GM12891 (cell line): ENCODE measurements around the gene BCKDK.

Experiments
- DNase-seq: peaks from one replicate; pipeline ENCODE4 v3.0.0; 2011; ENCODE audit warnings: low spot score; ENCODE audit not compliant: insufficient read length
- FAIRE-seq: peaks from 2 replicates; lab custom pipeline; 2011; peaks lifted over from hg19 to GRCh38; lab: Jason Lieb, UNC
- PAX5 ChIP-seq: IDR thresholded peaks from 2 replicates; pipeline ENCODE4 v1.6.1; 2011; ENCODE audit warnings: low read length, moderate library complexity, mild to moderate bottlenecking; ENCODE audit not compliant: insufficient read depth, severe bottlenecking
- POLR2A ChIP-seq: IDR thresholded peaks from 2 replicates; pipeline ENCODE4 v1.6.1; 2011; ENCODE audit warnings: low read depth, low read length, control low read depth
- POLR2AphosphoS5 ChIP-seq: IDR thresholded peaks from 2 replicates; pipeline ENCODE4 v1.6.1; 2011; ENCODE audit warnings: low read depth, low read length, control low read depth
- POU2F2 ChIP-seq: IDR thresholded peaks from 2 replicates; pipeline ENCODE4 v1.6.1; 2011; ENCODE audit warnings: low read depth, mild to moderate bottlenecking, control low read depth, low read length, moderate library complexity
- SPI1 ChIP-seq: IDR thresholded peaks from 2 replicates; pipeline ENCODE4 v1.6.1; 2011; ENCODE audit warnings: low read depth, low read length, control low read depth
- TAF1 ChIP-seq: IDR thresholded peaks from 2 replicates; pipeline ENCODE4 v1.6.1; 2011; ENCODE audit warnings: low read depth, low read length, control low read depth

Gene BCKDK

GRCh38 chr16:31072540-31073141 is 35.5 kb upstream of the BCKDK start:
- FAIRE-seq, result peak; percentile 62
- TF ChIP-seq POLR2AphosphoS5, result peak; percentile 37; the same call in 1 of the 2 replicates
- no peak for TF ChIP-seq PAX5
- DNase-seq, result no peak

GRCh38 chr16:31073142-31073969 is 34.8 kb upstream of the BCKDK start:
- DNase-seq, result peak; percentile 82
- FAIRE-seq, result peak; percentile 64
- TF ChIP-seq POU2F2 (peak; percentile 23; the same call in 1 of the 2 replicates), TAF1 (peak; percentile 79), PAX5 (no peak), SPI1 (peak; percentile 74), POLR2A (peak; percentile 45; the same call in 1 of the 2 replicates), POLR2AphosphoS5 (no peak; the same call in none of the 2 replicates)

- DNase-seq, result peak; percentile 94
- peak; percentile 84 for TF ChIP-seq SPI1
- no peak for TF ChIP-seq PAX5
- peak; percentile 92 for TF ChIP-seq POLR2A
- TF ChIP-seq TAF1, result peak; percentile 83; the same call in 1 of the 2 replicates
- TF ChIP-seq POLR2AphosphoS5, result peak; percentile 91
- TF ChIP-seq POU2F2, result peak; percentile 87; the same call in 1 of the 2 replicates
- FAIRE-seq, result peak; percentile 97
These were observed 34.0 kb upstream of the BCKDK start, which contains the start of the genes ZNF646 and ZNF668 for GRCh38 chr16:31073970-31074813. ZNF646 (plus strand) TSS chr16:31074422; CDS start chr16:31076325, 1,903 bp downstream. ZNF668 (minus strand) TSS chr16:31074240; CDS start chr16:31064459, 9,781 bp downstream.

- no peak for FAIRE-seq
- TF ChIP-seq PAX5 (no peak), POLR2AphosphoS5 (no peak), SPI1 (no peak), POU2F2 (no peak), POLR2A (no peak; the same call in 1 of the 2 replicates), TAF1 (no peak; the same call in 1 of the 2 replicates)
These were observed 33.4 kb upstream of the BCKDK start for GRCh38 chr16:31074814-31075183.

GRCh38 chr16:31076319-31076718 is 31.9 kb upstream of the BCKDK start:
- DNase-seq, result no peak
- TF ChIP-seq POLR2A (no peak), PAX5 (no peak), SPI1 (no peak), TAF1 (no peak)
- no peak for FAIRE-seq

More at GRCh38 chr16:31074814-31075183, 33.4 kb upstream of the BCKDK start:
- DNase-seq, result no peak

GRCh38 chr16:31077024-31077423 is 31.2 kb upstream of the BCKDK start:
- no peak for TF ChIP-seq TAF1
- FAIRE-seq (no peak), DNase-seq (no peak)

- no peak for FAIRE-seq
- DNase-seq, result no peak
- TF ChIP-seq POU2F2 (no peak), POLR2AphosphoS5 (no peak), POLR2A (no peak), SPI1 (no peak), TAF1 (no peak), PAX5 (no peak)
These were observed 30.4 kb upstream of the BCKDK start for GRCh38 chr16:31077592-31078396.

- FAIRE-seq, result no peak
- no peak for DNase-seq
- TF ChIP-seq POU2F2 (no peak), SPI1 (no peak), POLR2AphosphoS5 (no peak), TAF1 (no peak), POLR2A (no peak), PAX5 (no peak)
These were observed 29.4 kb upstream of the BCKDK start for GRCh38 chr16:31078597-31079341.
